H9 (cell line): ENCODE measurements around the gene TAS2R40. TPM values are rescaled to one million over a fixed set of nuclear protein-coding genes. Genes with fewer than 3 reads are reported as not detected.

Source experiments
- DNase-seq: peaks from one replicate; pipeline ENCODE4 v3.0.0-alpha.2; 2017
- H2AFZ ChIP-seq: one replicate; pipeline ENCODE4 v1.6.1; 2013; ENCODE audit warnings: mild to moderate bottlenecking, low read length, control low read depth, moderate library complexity
- H2AK5ac ChIP-seq: 2 replicates; pipeline ENCODE4 v1.6.1; 2013; ENCODE audit warnings: low read length, control low read depth, mixed read lengths; ENCODE audit not compliant: insufficient read length
- H2BK120ac ChIP-seq: one replicate; pipeline ENCODE4 v1.6.1; 2013; ENCODE audit warnings: low read depth, mild to moderate bottlenecking, low read length, control low read depth, inconsistent platforms; ENCODE audit not compliant: poor library complexity, severe bottlenecking
- H2BK12ac ChIP-seq: 2 replicates; pipeline ENCODE4 v1.6.1; 2013; ENCODE audit warnings: low read length, control low read depth, mixed read lengths, low read depth; ENCODE audit not compliant: insufficient read length
- H2BK15ac ChIP-seq: 2 replicates; pipeline ENCODE4 v1.6.1; 2013; ENCODE audit warnings: low read depth, low read length, control low read depth
- H2BK20ac ChIP-seq: one replicate; pipeline ENCODE4 v1.6.1; 2013; ENCODE audit warnings: low read depth, mild to moderate bottlenecking, low read length, control low read depth, inconsistent platforms; ENCODE audit not compliant: poor library complexity, severe bottlenecking
- H2BK5ac ChIP-seq: 2 replicates; pipeline ENCODE4 v1.6.1; 2013; ENCODE audit warnings: low read length, control low read depth, mixed read lengths; ENCODE audit not compliant: insufficient read length
- H3K14ac ChIP-seq: 2 replicates; pipeline ENCODE4 v1.6.1; 2013; ENCODE audit warnings: low read length, control low read depth; ENCODE audit not compliant: insufficient read depth
- H3K18ac ChIP-seq: 2 replicates; pipeline ENCODE4 v1.6.1; 2013; ENCODE audit warnings: low read depth, mild to moderate bottlenecking, mixed read lengths, low read length, control low read depth; ENCODE audit not compliant: insufficient read length
- H3K23ac ChIP-seq: 2 replicates; pipeline ENCODE4 v1.6.1; 2013; ENCODE audit warnings: low read length, control low read depth, mixed read lengths, low read depth; ENCODE audit not compliant: insufficient read length
- H3K23me2 ChIP-seq: 2 replicates; pipeline ENCODE4 v1.6.1; 2013; ENCODE audit warnings: low read depth, mild to moderate bottlenecking, mixed read lengths, low read length, control low read depth; ENCODE audit not compliant: insufficient read length, poor library complexity, severe bottlenecking
- H3K27ac ChIP-seq: 2 replicates; pipeline ENCODE4 v1.5.1; 2013; ENCODE audit warnings: low read length, control low read depth, mixed read lengths, low read depth; ENCODE audit not compliant: insufficient read length
- H3K27me3 ChIP-seq: 2 replicates; pipeline ENCODE4 v1.6.1; 2013; ENCODE audit warnings: low read length, control low read depth, inconsistent platforms; ENCODE audit not compliant: insufficient read depth
- H3K4ac ChIP-seq: 2 replicates; pipeline ENCODE4 v1.6.1; 2013; ENCODE audit warnings: low read depth, mild to moderate bottlenecking, control low read depth, inconsistent platforms, low read length, moderate library complexity
- H3K4me1 ChIP-seq: 2 replicates; pipeline ENCODE4 v1.6.1; 2013; ENCODE audit warnings: low read length, control low read depth, inconsistent platforms; ENCODE audit not compliant: insufficient read depth
- H3K4me2 ChIP-seq: 2 replicates; pipeline ENCODE4 v1.6.1; 2013; ENCODE audit warnings: low read length, control low read depth, mixed read lengths; ENCODE audit not compliant: insufficient read length, insufficient read depth
- H3K56ac ChIP-seq: 2 replicates; pipeline ENCODE4 v1.6.1; 2013; ENCODE audit warnings: low read depth, mild to moderate bottlenecking, mixed read lengths, low read length, control low read depth; ENCODE audit not compliant: insufficient read length
- H3K79me1 ChIP-seq: 2 replicates; pipeline ENCODE4 v1.6.1; 2013; ENCODE audit warnings: low read depth, mild to moderate bottlenecking, moderate library complexity, low read length, control low read depth, inconsistent platforms; ENCODE audit not compliant: insufficient read depth, poor library complexity, severe bottlenecking
- H3K79me2 ChIP-seq: 2 replicates; pipeline ENCODE4 v1.6.1; 2013; ENCODE audit warnings: low read length, control low read depth, inconsistent platforms; ENCODE audit not compliant: insufficient read depth
- H3K9ac ChIP-seq: 2 replicates; pipeline ENCODE4 v1.6.1; 2013; ENCODE audit warnings: low read length, control low read depth, mixed read lengths; ENCODE audit not compliant: insufficient read length; ENCODE audit errors: extremely low read depth
- H3K9me3 ChIP-seq: one replicate; pipeline ENCODE4 v1.6.1; 2013; ENCODE audit warnings: low read depth, low read length, inconsistent platforms; ENCODE audit not compliant: control insufficient read depth
- H3T11ph ChIP-seq: one replicate; pipeline ENCODE4 v1.6.1; 2013; ENCODE audit warnings: mild to moderate bottlenecking, low read length, control low read depth, inconsistent platforms
- H4K20me1 ChIP-seq: one replicate; pipeline ENCODE4 v1.6.1; 2013; ENCODE audit not compliant: control insufficient read depth, insufficient read length, insufficient read depth
- H4K5ac ChIP-seq: 2 replicates; pipeline ENCODE4 v1.6.1; 2013; ENCODE audit warnings: low read depth, mild to moderate bottlenecking, mixed read lengths, low read length, control low read depth; ENCODE audit not compliant: insufficient read length
- H4K8ac ChIP-seq: replicated peaks from 2 replicates; pipeline ENCODE4 v1.6.1; 2013; ENCODE audit warnings: low read length, control low read depth, mixed read lengths, low read depth; ENCODE audit not compliant: insufficient read length
- H4K91ac ChIP-seq: 2 replicates; pipeline ENCODE4 v1.6.1; 2013; ENCODE audit warnings: low read depth, mild to moderate bottlenecking, moderate library complexity, mixed read lengths, low read length, control low read depth; ENCODE audit not compliant: insufficient read length
- H3K27ac Mint-ChIP-seq, 3 experiments: 2 replicates in 2 of 3; 3 replicates in 1 of 3; pipeline ENCODE4 v1.8.0; 2020 to 2021; ENCODE audit warnings: mixed read lengths in 3 of 3, mild to moderate bottlenecking in 1 of 3, moderate library complexity in 1 of 3
- H3K27me3 Mint-ChIP-seq: 2 replicates; pipeline ENCODE4 v1.8.0; 2021; ENCODE audit warnings: low read depth, mild to moderate bottlenecking, moderate library complexity, mixed read lengths
- H3K36me3 Mint-ChIP-seq, 3 experiments: 2 replicates in 2 of 3; 3 replicates in 1 of 3; pipeline ENCODE4 v1.8.0; 2020 to 2021; ENCODE audit warnings: low read depth in 3 of 3, mixed read lengths in 3 of 3; ENCODE audit not compliant: insufficient read depth in 1 of 3
- H3K4me1 Mint-ChIP-seq, 2 experiments: 2 replicates each; pipeline ENCODE4 v1.8.0; 2020; ENCODE audit warnings: mixed read lengths in 2 of 2
- H3K4me3 Mint-ChIP-seq, 2 experiments: 2 replicates in 1 of 2; 3 replicates in 1 of 2; pipeline ENCODE4 v1.8.0; 2020 to 2021; ENCODE audit warnings: mild to moderate bottlenecking in 2 of 2, mixed read lengths in 2 of 2, moderate library complexity in 1 of 2
- H3K9me3 Mint-ChIP-seq, 2 experiments: 2 replicates in 1 of 2; 3 replicates in 1 of 2; pipeline ENCODE4 v1.8.0; 2020; ENCODE audit warnings: mild to moderate bottlenecking in 2 of 2, mixed read lengths in 2 of 2, moderate library complexity in 1 of 2
- WGBS: extraction: QIAGEN DNeasy Blood & Tissue Kit; methylation state at CpG from one replicate; pipeline ENCODE4 v1.1.7; 2013; ENCODE audit warnings: missing lambda C conversion rate, low lambda C conversion rate, mixed read lengths; ENCODE audit not compliant: insufficient read length; ENCODE audit errors: extremely low coverage; 5-methylcytosine and 5-hydroxymethylcytosine counted together
- total RNA-seq: library from RNA; stranded (reverse); gene quantifications from 2 replicates; pipeline ENCODE4 v1.2.1, GENCODE V29; 2021
- TF ChIP-seq, protein P1 (sequence below): fragments of 200-600 bp; sonication (generic); conservative IDR thresholded peaks from 3 replicates; pipeline ENCODE4 v1.8.0; 2021; ENCODE audit warnings: antibody characterized with exemption, mild to moderate bottlenecking

TAS2R40 gene
- total RNA-seq, 1 experiment from 2014 or later, result not detected

DNA sequence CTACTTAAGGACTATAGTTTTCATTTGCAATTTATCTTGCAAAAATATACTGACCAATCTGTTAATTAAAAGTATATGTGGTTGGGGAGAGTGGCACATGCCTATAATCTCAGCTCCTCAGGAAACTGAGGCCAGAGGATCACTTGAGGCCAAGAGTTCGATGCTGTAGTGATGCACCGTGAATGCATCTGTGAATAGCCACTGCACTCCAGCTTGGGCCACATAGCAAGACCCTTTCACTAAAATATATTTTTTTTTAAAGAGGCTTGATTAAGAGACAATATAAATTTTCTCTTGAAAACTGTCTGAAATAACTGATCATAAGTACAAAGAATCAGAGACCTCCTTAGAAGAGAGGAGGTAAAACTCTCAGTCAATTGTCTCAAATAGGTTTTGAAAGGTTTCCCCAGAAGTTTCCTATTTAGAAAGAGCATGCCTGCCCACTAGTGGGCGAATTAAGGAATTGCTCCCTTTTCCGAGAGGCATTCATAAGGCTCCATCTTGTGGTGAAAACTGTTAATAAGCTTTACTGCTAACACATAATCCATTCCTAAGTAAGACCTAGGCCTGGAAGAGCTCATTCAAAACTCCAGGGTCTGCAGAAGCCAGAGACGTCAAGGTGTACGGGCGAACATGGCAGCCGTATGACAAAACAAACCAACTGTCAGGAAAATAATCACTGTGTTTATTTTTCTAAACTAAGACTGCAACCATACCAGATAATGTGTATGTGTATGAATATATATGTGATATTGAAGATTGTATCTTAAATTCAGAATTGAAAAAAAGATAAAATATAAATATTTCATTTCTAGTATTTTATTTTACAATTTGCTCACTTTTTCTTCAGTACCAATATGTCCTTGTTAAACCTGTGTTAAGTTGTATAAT, 6.8 kb upstream of the TAS2R40 start:
- no peak overlapping the region for H3T11ph ChIP-seq
- H3K79me2 ChIP-seq, result no peaks in the 10 kb centered on the region
- H3K4me1 Mint-ChIP-seq, result no peaks in the 10 kb centered on the region
- no peak overlapping the region for H3K18ac ChIP-seq
- no peak overlapping the region for H2BK20ac ChIP-seq
- no peak overlapping the region for H3K9ac ChIP-seq
- no peaks in the 10 kb centered on the region for H3K9me3 ChIP-seq
- no peak overlapping the region for H3K27ac ChIP-seq
- no peak overlapping the region for H4K5ac ChIP-seq
- no peak overlapping the region for H4K91ac ChIP-seq
- H3K4me1 ChIP-seq, result no peaks in the 10 kb centered on the region
- H2BK15ac ChIP-seq, result no peak overlapping the region
- no CpG with 5 or more reads among the region's 8 CpGs for WGBS
- H3K27ac Mint-ChIP-seq, result no peak overlapping the region
- no peak overlapping the region for H2BK120ac ChIP-seq
- no peak overlapping the region for H3K14ac ChIP-seq
- peaks cover 9% of the 10 kb centered on the region; the same call in 1 of the 2 replicates for H3K27me3 Mint-ChIP-seq
- no peaks in the 10 kb centered on the region for H3K27me3 ChIP-seq
- peaks cover 0 to 9% of the 10 kb centered on the region in 2 experiments; a peak in 2 of 5 replicates for H3K9me3 Mint-ChIP-seq
- peaks cover 0 to 5% (median 0%) of the 10 kb centered on the region in 3 experiments; a peak in 1 of 7 replicates for H3K36me3 Mint-ChIP-seq
- H3K4ac ChIP-seq, result no peak overlapping the region
- no peaks in the 10 kb centered on the region for H4K20me1 ChIP-seq
- H2AK5ac ChIP-seq, result no peak overlapping the region
- no peaks in the 10 kb centered on the region for H3K79me1 ChIP-seq
- no peak overlapping the region for H3K4me2 ChIP-seq
- TF ChIP-seq, protein P1, sequence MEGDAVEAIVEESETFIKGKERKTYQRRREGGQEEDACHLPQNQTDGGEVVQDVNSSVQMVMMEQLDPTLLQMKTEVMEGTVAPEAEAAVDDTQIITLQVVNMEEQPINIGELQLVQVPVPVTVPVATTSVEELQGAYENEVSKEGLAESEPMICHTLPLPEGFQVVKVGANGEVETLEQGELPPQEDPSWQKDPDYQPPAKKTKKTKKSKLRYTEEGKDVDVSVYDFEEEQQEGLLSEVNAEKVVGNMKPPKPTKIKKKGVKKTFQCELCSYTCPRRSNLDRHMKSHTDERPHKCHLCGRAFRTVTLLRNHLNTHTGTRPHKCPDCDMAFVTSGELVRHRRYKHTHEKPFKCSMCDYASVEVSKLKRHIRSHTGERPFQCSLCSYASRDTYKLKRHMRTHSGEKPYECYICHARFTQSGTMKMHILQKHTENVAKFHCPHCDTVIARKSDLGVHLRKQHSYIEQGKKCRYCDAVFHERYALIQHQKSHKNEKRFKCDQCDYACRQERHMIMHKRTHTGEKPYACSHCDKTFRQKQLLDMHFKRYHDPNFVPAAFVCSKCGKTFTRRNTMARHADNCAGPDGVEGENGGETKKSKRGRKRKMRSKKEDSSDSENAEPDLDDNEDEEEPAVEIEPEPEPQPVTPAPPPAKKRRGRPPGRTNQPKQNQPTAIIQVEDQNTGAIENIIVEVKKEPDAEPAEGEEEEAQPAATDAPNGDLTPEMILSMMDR, result peak; percentile 100
- peak; percentile 69 for DNase-seq
- no peak overlapping the region for H2AFZ ChIP-seq
- no peak overlapping the region for H3K23ac ChIP-seq
- no peak overlapping the region for H2BK12ac ChIP-seq
- H3K4me3 Mint-ChIP-seq, result no peak overlapping the region
- no peak overlapping the region for H2BK5ac ChIP-seq
- no peak overlapping the region for H3K56ac ChIP-seq
- H4K8ac ChIP-seq, result no peak overlapping the region
- no peaks in the 10 kb centered on the region for H3K23me2 ChIP-seq
